Measurements from ENCODE around the gene NAIF1.

DNA sequence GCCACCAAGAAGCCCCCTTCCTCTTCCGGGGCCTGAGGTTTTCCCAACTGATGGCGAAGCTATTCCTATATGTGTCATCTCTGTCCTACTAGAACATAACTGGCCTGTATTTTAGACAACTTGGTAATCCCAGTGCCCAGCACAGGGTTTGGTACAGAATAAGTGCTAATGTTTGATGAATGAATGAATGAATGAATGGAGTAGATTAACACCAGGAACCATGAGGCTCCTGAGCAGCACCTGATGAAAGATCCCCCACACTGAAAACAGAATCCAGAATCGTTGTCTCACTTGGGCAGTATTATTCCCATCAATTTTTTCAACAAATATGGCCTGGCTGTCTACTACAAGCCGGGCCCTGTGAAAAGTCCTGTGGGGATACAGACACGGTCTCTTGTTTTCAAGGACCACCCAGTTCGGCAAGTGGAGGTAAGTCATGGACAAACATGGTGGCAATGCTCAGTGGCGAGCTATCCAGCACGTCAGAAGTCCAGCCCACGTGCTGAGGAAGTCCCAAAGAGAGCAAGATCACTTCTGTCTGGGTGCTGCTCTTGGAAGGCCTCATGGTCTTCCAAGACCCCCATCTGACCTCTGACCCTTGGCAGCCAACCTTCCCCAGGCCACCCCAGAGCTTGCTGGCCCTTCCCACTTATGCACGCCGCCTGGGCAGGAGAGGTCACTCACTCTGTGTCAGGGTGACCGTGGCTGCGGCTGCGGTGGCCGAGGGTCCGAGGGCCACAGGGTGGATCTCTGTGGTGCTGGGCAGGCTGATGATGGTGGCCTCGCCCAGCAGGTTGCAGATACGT is 1.0 kb downstream of the NAIF1 start:
- TF ChIP-seq POLR2AphosphoS5 (IDR thresholded peaks at IDR 0.05) = no peak
- TF ChIP-seq, protein P1, sequence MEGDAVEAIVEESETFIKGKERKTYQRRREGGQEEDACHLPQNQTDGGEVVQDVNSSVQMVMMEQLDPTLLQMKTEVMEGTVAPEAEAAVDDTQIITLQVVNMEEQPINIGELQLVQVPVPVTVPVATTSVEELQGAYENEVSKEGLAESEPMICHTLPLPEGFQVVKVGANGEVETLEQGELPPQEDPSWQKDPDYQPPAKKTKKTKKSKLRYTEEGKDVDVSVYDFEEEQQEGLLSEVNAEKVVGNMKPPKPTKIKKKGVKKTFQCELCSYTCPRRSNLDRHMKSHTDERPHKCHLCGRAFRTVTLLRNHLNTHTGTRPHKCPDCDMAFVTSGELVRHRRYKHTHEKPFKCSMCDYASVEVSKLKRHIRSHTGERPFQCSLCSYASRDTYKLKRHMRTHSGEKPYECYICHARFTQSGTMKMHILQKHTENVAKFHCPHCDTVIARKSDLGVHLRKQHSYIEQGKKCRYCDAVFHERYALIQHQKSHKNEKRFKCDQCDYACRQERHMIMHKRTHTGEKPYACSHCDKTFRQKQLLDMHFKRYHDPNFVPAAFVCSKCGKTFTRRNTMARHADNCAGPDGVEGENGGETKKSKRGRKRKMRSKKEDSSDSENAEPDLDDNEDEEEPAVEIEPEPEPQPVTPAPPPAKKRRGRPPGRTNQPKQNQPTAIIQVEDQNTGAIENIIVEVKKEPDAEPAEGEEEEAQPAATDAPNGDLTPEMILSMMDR (IDR thresholded peaks at IDR 0.05 in 8 of 11, conservative IDR thresholded peaks at IDR 0.05 in 3 of 11) = no peak

Data from spleen (tissue), 7 donors.